Activated CD4-positive, CD25-positive, alpha-beta regulatory T cell treated with anti-CD3 and anti-CD28 coated beads, Interleukin-2, amount 50 U/mL, for 24 hours (primary cell): ENCODE measurements around the gene BAX.
A peak's percentile ranks its signal among the peaks of the same experiment; 100 is the strongest.

ENCODE experiments used
- ATAC-seq, 2 donors: fragments of 150-1000 bp; cut with Tn5 transposase; one replicate each; pipeline ENCODE4 v1.10.0; 2021; ENCODE audit warnings: mild to moderate bottlenecking in 1 of 2, moderate library complexity in 1 of 2

BAX gene

DNA sequence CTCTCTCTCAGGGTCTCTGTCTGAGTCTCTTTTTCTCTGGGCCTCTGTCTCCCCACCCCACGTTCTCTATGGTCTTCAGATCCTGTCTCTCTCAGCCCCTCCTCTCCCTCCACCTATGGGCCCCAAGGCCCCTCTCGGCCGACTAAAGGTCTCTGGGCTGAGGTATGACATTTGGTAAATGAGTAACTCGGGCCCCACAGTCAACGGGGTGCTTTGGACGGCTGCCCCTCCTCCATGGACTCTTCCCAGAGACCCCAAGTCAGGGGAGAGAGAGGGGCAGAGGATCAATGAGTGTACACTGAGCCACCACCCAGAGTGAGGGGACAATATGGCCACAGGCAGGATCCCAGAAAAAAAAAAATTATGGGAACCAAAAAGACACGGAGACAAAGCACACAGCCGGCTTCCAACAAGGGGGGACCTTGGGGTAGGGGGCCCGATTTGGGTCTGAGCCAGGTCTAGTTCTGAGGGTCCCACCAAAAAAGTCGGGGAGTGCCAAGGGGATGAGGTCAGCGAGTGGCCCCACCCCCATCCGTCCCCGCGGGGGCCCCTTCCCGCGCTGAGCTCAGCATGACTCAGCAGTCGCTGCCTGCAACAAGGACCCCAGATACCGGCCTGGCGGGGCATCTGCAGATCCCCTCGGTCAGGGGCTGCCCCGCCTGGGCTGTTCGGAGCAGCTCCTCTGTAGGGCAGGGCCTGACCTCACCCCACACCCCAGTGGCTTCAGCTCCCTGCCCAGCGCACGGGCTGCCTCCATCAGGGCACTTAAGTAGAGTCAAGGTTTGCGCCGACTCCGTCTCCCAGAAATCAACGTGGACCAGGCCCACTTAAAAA lies 8.9 kb downstream of the BAX start:
- ATAC-seq, result peak; percentile 25 to 27

GRCh38 chr19:48964205-48965039 lies 9.7 kb downstream of the BAX start:
- ATAC-seq, result no peak

GRCh38 chr19:48965040-48965805 lies 10.5 kb downstream of the BAX start, which contains the start of gene FTL:
Gene FTL, plus strand, starts transcription at chr19:48965309. Its CDS starts 199 bp downstream, at chr19:48965508.
- peak; percentile 75 to 80 for ATAC-seq

GRCh38 chr19:48965806-48966540 lies 11.3 kb downstream of the BAX start:
- peak; percentile 55 to 63 for ATAC-seq

DNA sequence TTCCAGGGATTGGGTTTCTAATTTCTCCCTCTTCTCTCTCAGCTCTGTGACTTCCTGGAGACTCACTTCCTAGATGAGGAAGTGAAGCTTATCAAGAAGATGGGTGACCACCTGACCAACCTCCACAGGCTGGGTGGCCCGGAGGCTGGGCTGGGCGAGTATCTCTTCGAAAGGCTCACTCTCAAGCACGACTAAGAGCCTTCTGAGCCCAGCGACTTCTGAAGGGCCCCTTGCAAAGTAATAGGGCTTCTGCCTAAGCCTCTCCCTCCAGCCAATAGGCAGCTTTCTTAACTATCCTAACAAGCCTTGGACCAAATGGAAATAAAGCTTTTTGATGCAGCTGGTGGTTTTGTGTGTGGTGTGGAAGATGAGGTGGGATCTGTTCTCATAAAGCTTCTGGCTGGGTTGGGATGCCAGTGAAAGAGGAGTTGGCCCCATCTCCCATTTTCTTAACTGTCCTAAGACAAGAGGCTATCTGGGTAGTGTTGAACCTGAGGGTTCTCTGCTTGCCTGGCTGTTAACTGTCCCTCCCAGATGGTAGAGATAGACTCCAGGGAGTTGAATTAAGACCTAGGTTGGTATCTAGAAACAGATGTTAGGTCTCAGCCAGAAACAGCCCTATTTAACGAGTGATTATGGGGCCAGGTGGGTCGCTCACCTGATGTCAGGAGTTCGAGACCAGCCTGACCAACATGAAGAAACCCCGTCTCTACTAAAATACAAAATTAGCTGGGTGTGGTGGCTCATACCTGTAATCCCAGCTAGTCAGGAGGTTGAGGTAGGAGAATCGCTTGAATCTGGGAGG lies 12.1 kb downstream of the BAX start:
- no peak for ATAC-seq

- ATAC-seq, result no peak
Measured at GRCh38 chr19:48967346-48968178, 12.9 kb downstream of the BAX start.

- ATAC-seq, result no peak
Measured at GRCh38 chr19:48968179-48968661, 13.5 kb downstream of the BAX start.

GRCh38 chr19:48968813-48969218 lies 14.1 kb downstream of the BAX start:
- no peak for ATAC-seq

- no peak for ATAC-seq
Measured at GRCh38 chr19:48969276-48970138, 14.8 kb downstream of the BAX start.

- ATAC-seq, result no peak
Measured at GRCh38 chr19:48970139-48970766, 15.6 kb downstream of the BAX start.

- peak; percentile 81 to 86 for ATAC-seq
Measured at GRCh38 chr19:48970923-48971395, 16.3 kb downstream of the BAX start.

GRCh38 chr19:48975947-48976847 lies 21.5 kb downstream of the BAX start:
- peak in 1 of 2 donors; percentile 36 for ATAC-seq

GRCh38 chr19:48977061-48977460 lies 22.4 kb downstream of the BAX start:
- no peak for ATAC-seq

GRCh38 chr19:48982280-48982679 lies 27.6 kb downstream of the BAX start:
- no peak for ATAC-seq

- ATAC-seq, result no peak
Measured at GRCh38 chr19:48985711-48986110, 31.0 kb downstream of the BAX start.

GRCh38 chr19:48986211-48986610 lies 31.5 kb downstream of the BAX start:
- ATAC-seq, result no peak

DNA sequence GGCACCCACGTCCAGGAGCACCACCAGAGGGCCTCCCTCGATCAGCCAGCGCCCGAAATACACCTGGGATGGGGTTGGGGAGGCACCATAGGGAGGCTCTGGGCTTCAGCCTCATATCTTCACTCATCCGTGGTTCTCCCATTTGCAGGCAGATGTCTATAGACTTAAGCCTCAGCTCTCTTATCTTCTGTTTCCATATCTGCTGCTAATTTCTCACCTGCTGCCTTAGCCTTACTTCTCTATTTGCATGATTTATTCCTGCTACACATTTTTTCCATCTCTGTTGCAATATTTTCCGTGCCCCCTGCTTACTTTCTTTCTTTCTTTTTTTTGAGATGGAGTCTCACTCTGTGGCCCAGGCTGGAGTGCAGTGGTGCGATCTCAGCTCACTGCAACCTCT lies 32.6 kb downstream of the BAX start:
- no peak for ATAC-seq
